Measurements from ENCODE around the gene GHR.

Gene GHR

DNA sequence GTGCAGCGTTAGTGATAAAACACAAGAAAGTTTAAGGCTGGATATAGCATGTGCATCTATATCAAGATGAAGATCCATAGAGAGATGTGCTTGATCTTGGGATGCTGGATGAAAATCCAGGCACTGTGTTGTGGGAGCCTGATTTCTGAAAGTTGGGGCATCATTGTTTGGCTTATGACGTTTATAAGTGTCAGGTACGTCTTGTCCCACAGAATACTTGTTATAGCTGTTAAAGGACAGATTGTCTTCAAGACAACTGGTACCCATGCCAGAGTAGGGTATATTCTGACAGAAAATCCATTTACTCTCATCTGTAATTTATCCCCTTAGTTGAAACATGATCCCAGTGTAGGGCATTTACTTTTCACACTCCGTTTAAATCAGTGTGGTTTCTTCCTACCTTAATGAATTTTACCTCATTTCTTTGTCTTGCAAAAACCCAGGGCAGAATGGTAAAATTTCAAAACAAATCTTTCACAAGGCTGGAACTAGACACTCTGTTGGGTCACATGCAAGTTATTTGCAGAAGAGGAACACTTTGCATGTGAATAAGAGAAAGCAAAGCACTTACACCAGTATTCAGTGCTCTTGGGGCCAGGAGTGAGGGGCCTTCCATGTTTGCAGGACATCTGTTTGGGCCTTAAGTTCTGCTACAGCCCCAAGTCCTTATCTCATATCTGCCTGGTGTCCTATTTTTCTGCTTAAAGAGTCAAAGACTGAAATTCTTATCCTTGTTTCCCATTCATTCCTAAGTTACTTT lies 73.3 kb downstream of the GHR start (continued):
- no peak for TF ChIP-seq ZNF350 (tag by site-specific recombination; IDR thresholded peaks at IDR 0.05)
- TF ChIP-seq, protein P1, sequence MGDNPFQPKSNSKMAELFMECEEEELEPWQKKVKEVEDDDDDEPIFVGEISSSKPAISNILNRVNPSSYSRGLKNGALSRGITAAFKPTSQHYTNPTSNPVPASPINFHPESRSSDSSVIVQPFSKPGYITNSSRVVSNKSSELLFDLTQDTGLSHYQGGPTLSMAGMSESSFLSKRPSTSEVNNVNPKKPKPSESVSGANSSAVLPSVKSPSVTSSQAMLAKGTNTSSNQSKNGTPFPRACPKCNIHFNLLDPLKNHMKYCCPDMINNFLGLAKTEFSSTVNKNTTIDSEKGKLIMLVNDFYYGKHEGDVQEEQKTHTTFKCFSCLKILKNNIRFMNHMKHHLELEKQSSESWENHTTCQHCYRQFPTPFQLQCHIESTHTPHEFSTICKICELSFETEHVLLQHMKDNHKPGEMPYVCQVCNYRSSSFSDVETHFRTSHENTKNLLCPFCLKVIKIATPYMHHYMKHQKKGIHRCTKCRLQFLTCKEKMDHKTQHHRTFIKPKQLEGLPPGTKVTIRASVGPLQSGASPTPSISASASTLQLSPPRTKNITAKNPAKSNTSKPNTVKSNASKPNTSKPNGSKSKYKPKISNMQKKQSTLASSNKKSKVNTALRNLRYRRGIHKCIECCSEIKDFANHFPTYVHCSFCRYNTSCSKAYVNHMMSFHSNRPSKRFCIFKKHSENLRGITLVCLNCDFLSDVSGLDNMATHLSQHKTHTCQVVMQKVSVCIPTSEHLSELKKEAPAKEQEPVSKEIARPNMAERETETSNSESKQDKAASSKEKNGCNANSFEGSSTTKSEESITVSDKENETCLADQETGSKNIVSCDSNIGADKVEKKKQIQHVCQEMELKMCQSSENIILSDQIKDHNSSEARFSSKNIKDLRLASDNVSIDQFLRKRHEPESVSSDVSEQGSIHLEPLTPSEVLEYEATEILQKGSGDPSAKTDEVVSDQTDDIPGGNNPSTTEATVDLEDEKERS (tag by site-specific recombination; IDR thresholded peaks at IDR 0.05): no peak
- TF ChIP-seq ZFP3 (tag by site-specific recombination; IDR thresholded peaks at IDR 0.05; ENCODE audit: low read depth): no peak
- TF ChIP-seq ZNF548 (tag by site-specific recombination; IDR thresholded peaks at IDR 0.05): no peak
- TF ChIP-seq KLF10 (tag by site-specific recombination; IDR thresholded peaks at IDR 0.05): no peak
- TF ChIP-seq GFI1B (tag by site-specific recombination; IDR thresholded peaks at IDR 0.05): no peak

DNA sequence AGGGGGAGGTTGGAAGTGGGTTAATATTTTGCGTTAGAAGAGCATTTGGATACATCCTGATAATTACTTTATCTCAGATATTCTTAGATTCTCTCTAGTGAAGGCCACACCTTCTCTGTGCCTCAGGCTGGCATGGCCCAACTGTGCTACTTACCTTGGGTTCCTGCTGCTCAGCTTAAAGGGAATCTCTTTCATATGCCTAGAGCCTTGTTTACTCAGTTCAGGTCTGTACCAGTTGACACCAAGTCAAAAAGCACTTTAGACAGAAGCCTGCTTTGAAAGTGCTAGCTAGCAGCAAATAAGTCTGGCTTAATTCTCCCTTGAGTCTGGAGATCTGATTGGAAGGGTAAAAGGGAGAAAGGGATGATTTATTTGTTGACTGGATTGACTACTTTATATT lies 74.8 kb downstream of the GHR start:
- no peak for TF ChIP-seq ZNF2 (tag by site-specific recombination; IDR thresholded peaks at IDR 0.05)
- TF ChIP-seq ZBTB17 (tag by site-specific recombination; IDR thresholded peaks at IDR 0.05): no peak
- TF ChIP-seq ZNF600 (tag by site-specific recombination; IDR thresholded peaks at IDR 0.05): no peak
- Histone ChIP-seq H3K4me3 (ENCODE audit: low read depth, low read length) (no peak overlapping the region), H3K9me3 (ENCODE audit: control insufficient read depth, insufficient read depth, low read depth, low read length) (no peaks in the 10 kb centered on the region), H3K36me3 (ENCODE audit: control insufficient read depth in 2 of 2, insufficient read depth in 1 of 2, low read length in 2 of 2) (no peaks in the 10 kb centered on the region), H3K27ac (ENCODE audit: extremely low read depth, low read depth, low read length) (no peak overlapping the region), H3K4me1 (ENCODE audit: control insufficient read depth, insufficient read depth, low read length) (peaks cover 4% of the 10 kb centered on the region; the same call in 1 of the 2 replicates)
- POLR2A ChIA-PET: no interaction called here
- CTCF ChIA-PET: no interaction called here

DNA sequence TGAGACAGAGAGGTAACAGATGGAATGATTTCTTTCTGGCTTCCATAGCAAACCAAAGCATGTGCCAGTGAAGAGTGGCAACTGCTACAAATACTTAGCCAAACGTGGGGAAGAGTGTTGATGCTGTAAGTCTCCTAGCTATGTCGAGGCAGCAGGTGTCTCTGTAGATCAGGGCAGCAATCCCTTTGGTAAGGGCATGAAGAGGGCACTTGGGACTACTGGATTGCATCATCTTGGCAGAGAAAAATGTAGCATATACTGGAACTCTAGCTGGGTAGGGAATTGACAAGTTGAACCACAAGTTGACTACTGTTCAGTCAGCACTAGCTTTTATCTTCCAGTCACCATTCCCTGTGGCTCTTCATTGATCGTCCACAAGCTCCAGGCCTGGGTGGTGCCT lies 75.8 kb downstream of the GHR start:
- Histone ChIP-seq H3K4me3 (ENCODE audit: low read depth, low read length) (no peak overlapping the region), H3K36me3 (ENCODE audit: control insufficient read depth in 2 of 2, insufficient read depth in 1 of 2, low read length in 2 of 2) (no peaks in the 10 kb centered on the region), H3K9me3 (ENCODE audit: control insufficient read depth, insufficient read depth, low read depth, low read length) (no peaks in the 10 kb centered on the region), H3K27ac (ENCODE audit: extremely low read depth, low read depth, low read length) (no peak overlapping the region), H3K4me1 (ENCODE audit: control insufficient read depth, insufficient read depth, low read length) (peaks cover 4% of the 10 kb centered on the region; the same call in 1 of the 2 replicates)
- POLR2A ChIA-PET: no interaction called here
- no peak for TF ChIP-seq ZNF341 (tag by site-specific recombination; IDR thresholded peaks at IDR 0.05; ENCODE audit: low read depth)
- TF ChIP-seq, protein P2, sequence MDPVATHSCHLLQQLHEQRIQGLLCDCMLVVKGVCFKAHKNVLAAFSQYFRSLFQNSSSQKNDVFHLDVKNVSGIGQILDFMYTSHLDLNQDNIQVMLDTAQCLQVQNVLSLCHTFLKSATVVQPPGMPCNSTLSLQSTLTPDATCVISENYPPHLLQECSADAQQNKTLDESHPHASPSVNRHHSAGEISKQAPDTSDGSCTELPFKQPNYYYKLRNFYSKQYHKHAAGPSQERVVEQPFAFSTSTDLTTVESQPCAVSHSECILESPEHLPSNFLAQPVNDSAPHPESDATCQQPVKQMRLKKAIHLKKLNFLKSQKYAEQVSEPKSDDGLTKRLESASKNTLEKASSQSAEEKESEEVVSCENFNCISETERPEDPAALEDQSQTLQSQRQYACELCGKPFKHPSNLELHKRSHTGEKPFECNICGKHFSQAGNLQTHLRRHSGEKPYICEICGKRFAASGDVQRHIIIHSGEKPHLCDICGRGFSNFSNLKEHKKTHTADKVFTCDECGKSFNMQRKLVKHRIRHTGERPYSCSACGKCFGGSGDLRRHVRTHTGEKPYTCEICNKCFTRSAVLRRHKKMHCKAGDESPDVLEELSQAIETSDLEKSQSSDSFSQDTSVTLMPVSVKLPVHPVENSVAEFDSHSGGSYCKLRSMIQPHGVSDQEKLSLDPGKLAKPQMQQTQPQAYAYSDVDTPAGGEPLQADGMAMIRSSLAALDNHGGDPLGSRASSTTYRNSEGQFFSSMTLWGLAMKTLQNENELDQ (tag by site-specific recombination; IDR thresholded peaks at IDR 0.05; ENCODE audit: low read depth): no peak
- TF ChIP-seq ZNF600 (tag by site-specific recombination; IDR thresholded peaks at IDR 0.05): no peak
- no peak for TF ChIP-seq YY2 (tag by site-specific recombination; IDR thresholded peaks at IDR 0.05)
- no peak for TF ChIP-seq ZNF335 (tag by site-specific recombination; conservative IDR thresholded peaks at IDR 0.05)
- TF ChIP-seq SP3 (tag by site-specific recombination; IDR thresholded peaks at IDR 0.05): no peak
- no peak for TF ChIP-seq KLF16 (tag by site-specific recombination; IDR thresholded peaks at IDR 0.05)
- no peak for TF ChIP-seq OSR2 (tag by site-specific recombination; IDR thresholded peaks at IDR 0.05)
- no peak for TF ChIP-seq ZNF558 (tag by site-specific recombination; IDR thresholded peaks at IDR 0.05)
- no peak for TF ChIP-seq ZNF521 (tag by site-specific recombination; IDR thresholded peaks at IDR 0.05)
- no peak for TF ChIP-seq ZNF354C (tag by site-specific recombination; IDR thresholded peaks at IDR 0.05; ENCODE audit: borderline replicate concordance, low read depth)
- no peak for TF ChIP-seq ZNF843 (tag by site-specific recombination; IDR thresholded peaks at IDR 0.05)
- TF ChIP-seq, protein P3, sequence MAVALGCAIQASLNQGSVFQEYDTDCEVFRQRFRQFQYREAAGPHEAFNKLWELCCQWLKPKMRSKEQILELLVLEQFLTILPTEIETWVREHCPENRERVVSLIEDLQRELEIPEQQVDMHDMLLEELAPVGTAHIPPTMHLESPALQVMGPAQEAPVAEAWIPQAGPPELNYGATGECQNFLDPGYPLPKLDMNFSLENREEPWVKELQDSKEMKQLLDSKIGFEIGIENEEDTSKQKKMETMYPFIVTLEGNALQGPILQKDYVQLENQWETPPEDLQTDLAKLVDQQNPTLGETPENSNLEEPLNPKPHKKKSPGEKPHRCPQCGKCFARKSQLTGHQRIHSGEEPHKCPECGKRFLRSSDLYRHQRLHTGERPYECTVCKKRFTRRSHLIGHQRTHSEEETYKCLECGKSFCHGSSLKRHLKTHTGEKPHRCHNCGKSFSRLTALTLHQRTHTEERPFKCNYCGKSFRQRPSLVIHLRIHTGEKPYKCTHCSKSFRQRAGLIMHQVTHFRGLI (tag by site-specific recombination; IDR thresholded peaks at IDR 0.05): no peak
- no peak for TF ChIP-seq ZFP69B (tag by site-specific recombination; IDR thresholded peaks at IDR 0.05)
- TF ChIP-seq ZNF473 (tag by site-specific recombination; IDR thresholded peaks at IDR 0.05): no peak
- no peak for TF ChIP-seq GFI1B (tag by site-specific recombination; IDR thresholded peaks at IDR 0.05)
- no peak for TF ChIP-seq ZNF132 (tag by site-specific recombination; IDR thresholded peaks at IDR 0.05; ENCODE audit: borderline replicate concordance)
- no peak for TF ChIP-seq ZNF394 (tag by site-specific recombination; IDR thresholded peaks at IDR 0.05; ENCODE audit: borderline replicate concordance)
- TF ChIP-seq ZNF707 (tag by site-specific recombination; IDR thresholded peaks at IDR 0.05): no peak
- no peak for TF ChIP-seq ZNF302 (tag by site-specific recombination; IDR thresholded peaks at IDR 0.05; ENCODE audit: low read depth)
- CTCF ChIA-PET: interaction anchor here (0.7 kb wide), 1 partner anchor 12 kb away, joined by 4 read pairs; no protein-coding TSS in a partner anchor
